ENCODE data around the gene TMEM121B. TPM values are rescaled to one million over a fixed set of nuclear protein-coding genes. Genes with fewer than 3 reads are reported as not detected.

TMEM121B gene
- total RNA-seq, 1 donor from 2014 or later: 0.28 TPM

- no peak for ATAC-seq
These were observed 33.5 kb downstream of the TMEM121B start for GRCh38 chr22:17087498-17088131.

- ATAC-seq: no peak
These were observed 34.2 kb downstream of the TMEM121B start for GRCh38 chr22:17086788-17087497.

- ATAC-seq: no peak
These were observed 34.9 kb downstream of the TMEM121B start for GRCh38 chr22:17086296-17086695.

GRCh38 chr22:17085277-17086181 lies 35.6 kb downstream of the TMEM121B start:
- peak; percentile 57 for ATAC-seq

GRCh38 chr22:17084554-17085276 lies 36.4 kb downstream of the TMEM121B start, which contains the start of gene IL17RA:
IL17RA (plus strand) TSS chr22:17085000; CDS start chr22:17085092, 92 bp downstream.
- peak; percentile 99 for ATAC-seq

GRCh38 chr22:17083811-17084441 lies 37.2 kb downstream of the TMEM121B start:
- ATAC-seq: no peak

GRCh38 chr22:17083255-17083654 lies 37.9 kb downstream of the TMEM121B start:
- ATAC-seq: no peak

- ATAC-seq: no peak
These were observed 41.6 kb downstream of the TMEM121B start for GRCh38 chr22:17079572-17079971.

- ATAC-seq: no peak
These were observed 43.9 kb downstream of the TMEM121B start for GRCh38 chr22:17077255-17077654.

GRCh38 chr22:17074648-17075002 lies 46.5 kb downstream of the TMEM121B start:
- ATAC-seq: no peak

GRCh38 chr22:17072877-17073276 lies 48.3 kb downstream of the TMEM121B start:
- ATAC-seq: no peak

Other genes with a start within 250 kb of the TMEM121B start
- gene GAB4, start 113.1 kb downstream of the TMEM121B start, total RNA-seq: not detected
- gene IL17RA, start 36.4 kb downstream of the TMEM121B start, total RNA-seq: 8.0 TPM
- 20.1 TPM for gene HDHD5, start 37.9 kb upstream of the TMEM121B start, total RNA-seq
- gene ADA2, start 98.1 kb upstream of the TMEM121B start, total RNA-seq: 2.0 TPM
- 0.40 TPM for gene CECR2, start 248.1 kb upstream of the TMEM121B start, total RNA-seq

Measured in esophagus mucosa (tissue), 1 donor.